Panc1 (cell line): ENCODE data around the gene UQCRQ. TPM values are rescaled to one million over a fixed set of nuclear protein-coding genes. Genes with fewer than 3 reads are reported as not detected.

Source experiments
- ATAC-seq: fragments of 200-7000 bp; cut with Tn5 transposase; 2 replicates; pipeline ENCODE4 v1.9.1; 2020; ENCODE audit warnings: mild to moderate bottlenecking, moderate library complexity
- BruUV-seq: library from RNA; stranded (reverse); fragments of 400-500 nt; replicated peaks from 2 replicates; lab custom pipeline; 2021; lab: Mats Ljungman, UMichigan
- CTCF ChIA-PET: fragments of 300-600 bp; sonication (Branson Sonifier 250); formaldehyde crosslinking; loops from one replicate; lab custom pipeline; 2022; ENCODE audit warnings: antibody characterized with exemption; lab: Charles Lee
- POLR2A ChIA-PET: fragments of 300-600 bp; sonication (Branson Sonifier 250); formaldehyde crosslinking; loops from one replicate; lab custom pipeline; 2022; ENCODE audit warnings: antibody characterized with exemption; lab: Charles Lee
- DNase-seq: peaks from one replicate; pipeline ENCODE4 v3.0.0-alpha.2; 2010; ENCODE audit warnings: low read depth, low spot score
- H3K27ac ChIP-seq: 2 replicates; pipeline ENCODE4 v1.5.1; 2011; ENCODE audit warnings: mild to moderate bottlenecking, low read length, inconsistent platforms
- H3K27me3 ChIP-seq: fragments of 200-500 bp; sonication (Bioruptor generic); 2 replicates; pipeline ENCODE4 v1.6.0; 2014; ENCODE audit warnings: low read length, inconsistent platforms; ENCODE audit not compliant: control insufficient read depth, insufficient read depth
- H3K36me3 ChIP-seq: fragments of 200-500 bp; sonication (Bioruptor generic); 2 replicates; pipeline ENCODE4 v1.5.1; 2014; ENCODE audit warnings: inconsistent platforms, mild to moderate bottlenecking, low read length, moderate library complexity; ENCODE audit not compliant: control insufficient read depth, insufficient read depth
- H3K4me1 ChIP-seq: 2 replicates; pipeline ENCODE4 v1.5.1; 2011; ENCODE audit warnings: inconsistent platforms, mild to moderate bottlenecking, low read length, moderate library complexity; ENCODE audit not compliant: control insufficient read depth, insufficient read depth
- H3K4me3 ChIP-seq, 2 experiments: 2 replicates each; pipeline ENCODE4 v1.5.1; 2011 to 2012; ENCODE audit warnings: low read depth in 2 of 2, low read length in 2 of 2, mild to moderate bottlenecking in 2 of 2, inconsistent platforms in 1 of 2, moderate library complexity in 1 of 2
- H3K9me3 ChIP-seq: fragments of 200-500 bp; sonication (Bioruptor generic); 2 replicates; pipeline ENCODE4 v1.5.1; 2014; ENCODE audit warnings: low read depth, mild to moderate bottlenecking, inconsistent platforms, low read length, moderate library complexity; ENCODE audit not compliant: control insufficient read depth, insufficient read depth
- CTCF ChIP-seq: fragments of 450-650 bp; IDR thresholded peaks from 2 replicates; pipeline ENCODE4 v1.5.1; 2017; ENCODE audit warnings: mild to moderate bottlenecking
- POLR2AphosphoS5 ChIP-seq: IDR thresholded peaks from 2 replicates; pipeline ENCODE4 v1.6.1; 2012; ENCODE audit warnings: mild to moderate bottlenecking, low read depth, low read length, moderate library complexity
- REST ChIP-seq, 2 experiments: IDR thresholded peaks; 2 replicates each; pipeline ENCODE4 v1.6.1; 2011 to 2012; ENCODE audit warnings: low read depth in 2 of 2, control low read depth in 1 of 2, low read length in 1 of 2, mild to moderate bottlenecking in 1 of 2, moderate library complexity in 1 of 2; ENCODE audit not compliant: insufficient read depth in 1 of 2
- SIN3A ChIP-seq: IDR thresholded peaks from 2 replicates; pipeline ENCODE4 v1.6.1; 2012; ENCODE audit warnings: low read depth, mild to moderate bottlenecking, low read length, moderate library complexity, borderline replicate concordance; ENCODE audit not compliant: insufficient read depth
- TCF7L2 ChIP-seq: IDR thresholded peaks from 2 replicates; pipeline ENCODE4 v1.6.1; 2011; ENCODE audit warnings: mild to moderate bottlenecking, low read depth, low read length, inconsistent platforms
- in situ Hi-C: cut with HindIII; loops from 2 replicates; pipeline ENCODE4 v1.10.0; 2016; ENCODE audit warnings: low sequenced_read_pairs, low pct_unique_long_range_greater_than_20kb
- intact Hi-C: fragments of 100-400 bp; cut with micrococcal nuclease; formaldehyde crosslinking; loops from one replicate; pipeline ENCODE4 v1.10.0; 2022; ENCODE audit not compliant: unreplicated experiment
- total RNA-seq: library from RNA; stranded (reverse); gene quantifications from one replicate; pipeline ENCODE4 v1.2.1, GENCODE V29; 2021; ENCODE audit not compliant: unreplicated experiment

The UQCRQ gene
- total RNA-seq, 1 experiment from 2014 or later, result 475 TPM

- Histone ChIP-seq H3K27ac (no peak overlapping the region), H3K36me3 (peaks cover 61% of the 10 kb centered on the region), H3K9me3 (no peaks in the 10 kb centered on the region), H3K4me1 (no peaks in the 10 kb centered on the region), H3K27me3 (no peaks in the 10 kb centered on the region), H3K4me3 (no peak overlapping the region)
- CTCF ChIA-PET, result no interaction called here
- BruUV-seq, result no TSS peak
- no peak for DNase-seq
- intact Hi-C loops (no loop called here), in situ Hi-C loops (no loop called here)
- POLR2A ChIA-PET, result no interaction called here
- TF ChIP-seq REST (IDR thresholded peaks at IDR 0.05; ENCODE audit: insufficient read depth in 1 of 2, low read depth in 2 of 2, low read length in 1 of 2) (no peak), SIN3A (no peak)
- no peak for ATAC-seq
These were observed 18.1 kb downstream of the UQCRQ start for GRCh38 chr5:132884548-132884947.

GRCh38 chr5:132886064-132886823 is 19.8 kb downstream of the UQCRQ start:
- Histone ChIP-seq H3K4me1 (no peaks in the 10 kb centered on the region), H3K4me3 (no peak overlapping the region), H3K27me3 (no peaks in the 10 kb centered on the region), H3K36me3 (peaks cover 53% of the 10 kb centered on the region), H3K9me3 (no peaks in the 10 kb centered on the region), H3K27ac (no peak overlapping the region)
- ATAC-seq (no peak), DNase-seq (no peak)
- in situ Hi-C loops (no loop called here), intact Hi-C loops (no loop called here)
- BruUV-seq, result TSS peak; percentile 33
- ChIA-PET CTCF (no interaction called here), POLR2A (no interaction called here)
- TF ChIP-seq SIN3A, result no peak
- TF ChIP-seq REST (IDR thresholded peaks at IDR 0.05; ENCODE audit: insufficient read depth in 1 of 2, low read depth in 2 of 2, low read length in 1 of 2), result no peak
- no peak for TF ChIP-seq POLR2AphosphoS5
- TF ChIP-seq TCF7L2, result no peak
- TF ChIP-seq CTCF, result no peak
